AG04449 (cell line): Measurements from ENCODE around the gene RGS3.

Experiments
- CTCF ChIA-PET: fragments of 350-600 bp; formaldehyde crosslinking; extraction: SDS; loops from one replicate; lab custom pipeline; 2021; ENCODE audit warnings: antibody characterized with exemption; lab: Yijun Ruan, JAX
- POLR2A ChIA-PET: fragments of 400-600, 350-600 bp; formaldehyde crosslinking; extraction: SDS; loops from one replicate; lab custom pipeline; 2020; ENCODE audit warnings: antibody characterized with exemption, inconsistent platforms; lab: Yijun Ruan, JAX
- DNase-seq: peaks from one replicate; pipeline ENCODE4 v3.0.0-alpha.2; 2010; ENCODE audit warnings: low read depth, low spot score
- H3K4me3 ChIP-seq: 2 replicates; pipeline ENCODE4 v1.5.1; 2011; ENCODE audit warnings: low read depth, mild to moderate bottlenecking, control low read depth, low read length
- CTCF ChIP-seq: IDR thresholded peaks from one replicate; pipeline ENCODE4 v1.5.1; 2011; ENCODE audit warnings: mild to moderate bottlenecking, moderate library complexity, low read length, control low read depth, inconsistent platforms; ENCODE audit not compliant: insufficient read depth; ENCODE audit errors: missing control alignments

The RGS3 gene

DNA sequence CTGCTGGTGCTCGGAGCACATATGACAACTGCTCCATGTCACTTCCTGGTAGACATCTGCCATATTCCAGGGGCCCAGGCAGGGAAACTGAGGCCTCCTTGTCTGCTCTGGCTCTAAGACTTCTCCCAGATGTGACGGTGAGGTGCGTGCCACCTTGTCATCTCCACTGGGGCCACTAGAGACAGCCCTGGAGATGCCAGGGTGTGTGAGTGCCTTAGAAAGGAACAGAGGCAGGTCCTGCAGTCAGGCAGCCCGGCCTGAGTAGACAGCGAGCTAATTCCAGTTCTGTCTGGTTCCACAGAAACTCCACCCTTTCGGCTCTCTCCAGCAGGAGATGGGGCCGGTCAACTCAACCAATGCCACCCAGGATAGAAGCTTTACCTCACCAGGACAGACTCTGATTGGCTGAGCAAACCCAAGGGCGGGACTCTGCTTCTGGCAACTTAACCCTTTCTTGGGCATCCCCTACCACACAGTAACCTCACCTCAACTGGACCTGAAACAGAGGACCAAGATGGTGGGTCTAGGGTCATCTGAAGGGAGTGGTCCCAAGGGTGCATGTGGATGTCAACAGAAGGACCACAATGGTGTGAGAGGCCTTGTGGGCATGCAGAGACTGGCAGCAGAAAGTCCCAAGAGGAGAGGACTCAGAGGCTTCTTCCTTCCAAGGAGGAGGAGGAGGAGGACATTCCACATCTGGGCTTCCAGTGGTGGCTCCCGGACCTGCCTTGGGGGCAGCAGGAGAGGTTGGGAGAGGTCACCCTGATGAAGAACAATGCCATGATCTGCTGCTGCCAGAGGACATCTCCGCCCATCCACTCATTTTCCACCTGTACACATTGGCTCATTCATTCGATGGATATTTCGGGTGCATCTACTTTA is 77.7 kb downstream of the RGS3 start:
- no peak for DNase-seq
- ChIA-PET POLR2A (no interaction called here), CTCF (interaction anchor here (0.7 to 1.2 kb wide), 3 partner anchors 15 to 116 kb away, joined by 3 read pairs; no protein-coding TSS in a partner anchor)
- TF ChIP-seq CTCF, result no peak
- no peak overlapping the region for H3K4me3 ChIP-seq

- H3K4me3 ChIP-seq, result no peak overlapping the region
- CTCF ChIA-PET, result interaction anchor here (1.2 kb wide), 1 partner anchor 16 kb away, joined by 3 read pairs; no protein-coding TSS in a partner anchor
- no peak for TF ChIP-seq CTCF
- no peak for DNase-seq
- POLR2A ChIA-PET, result no interaction called here
Observed at GRCh38 chr9:113542006-113542405, 78.5 kb downstream of the RGS3 start.

- no peak for DNase-seq
- ChIA-PET POLR2A (no interaction called here), CTCF (no interaction called here)
- TF ChIP-seq CTCF, result no peak
- no peak overlapping the region for H3K4me3 ChIP-seq
Observed at GRCh38 chr9:113542741-113543140, 79.2 kb downstream of the RGS3 start.

- TF ChIP-seq CTCF, result no peak
- POLR2A ChIA-PET, result no interaction called here
- CTCF ChIA-PET, result interaction anchor here (0.6 to 1.1 kb wide), 2 partner anchors 12 to 16 kb away, joined by 3 to 5 read pairs; no protein-coding TSS in a partner anchor
- H3K4me3 ChIP-seq, result no peak overlapping the region
- no peak for DNase-seq
Observed at GRCh38 chr9:113543296-113543981, 79.9 kb downstream of the RGS3 start.

DNA sequence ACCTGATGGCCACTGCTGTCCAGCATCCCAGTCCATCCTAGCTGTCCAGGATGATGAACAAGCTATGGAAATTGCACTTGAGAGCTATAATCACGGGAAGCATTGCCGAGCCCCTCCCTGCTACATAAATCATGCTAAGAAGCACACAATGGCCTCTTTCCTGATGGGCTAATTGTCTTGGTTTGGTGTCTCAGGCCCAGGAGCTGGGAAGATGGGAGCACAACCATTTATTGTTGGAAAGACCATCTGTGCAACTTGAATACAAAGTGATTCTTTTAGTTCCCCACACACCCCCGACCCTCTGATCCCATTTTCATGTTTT is 80.4 kb downstream of the RGS3 start:
- H3K4me3 ChIP-seq, result no peak overlapping the region
- TF ChIP-seq CTCF, result no peak
- ChIA-PET POLR2A (no interaction called here), CTCF (interaction anchor here (0.6 to 1.1 kb wide), 2 partner anchors 11 to 15 kb away, joined by 3 to 5 read pairs; no protein-coding TSS in a partner anchor)
- DNase-seq, result no peak

DNA sequence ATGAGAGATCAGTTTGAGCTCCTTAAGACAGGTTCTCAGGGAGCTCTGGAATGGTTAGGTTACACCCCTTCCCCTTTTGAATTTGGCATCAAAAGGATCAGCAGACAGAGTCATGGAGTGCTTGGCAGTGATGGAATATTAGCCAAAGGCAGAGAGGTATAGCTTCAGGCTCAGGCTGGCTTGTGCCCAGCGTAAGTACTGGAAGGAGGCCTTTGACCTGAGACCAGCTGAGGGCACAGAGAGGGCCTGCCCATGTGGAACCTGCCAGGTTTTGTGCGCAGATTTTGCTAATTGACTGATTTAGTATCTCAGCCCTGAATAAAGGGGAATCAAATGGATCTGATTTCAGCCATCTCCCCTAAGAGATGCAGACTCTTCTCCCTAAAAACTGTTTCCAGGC is 81.5 kb downstream of the RGS3 start:
- no peak for DNase-seq
- ChIA-PET CTCF (interaction anchor here (0.8 kb wide), 1 partner anchor 9 kb away, joined by 3 read pairs; no protein-coding TSS in a partner anchor), POLR2A (no interaction called here)
- no peak for TF ChIP-seq CTCF
- no peak overlapping the region for H3K4me3 ChIP-seq
